Cardiac septum (tissue), 1 donor: ENCODE data around the gene SIPA1L2. TPM values are rescaled to one million over a fixed set of nuclear protein-coding genes. Genes with fewer than 3 reads are reported as not detected.

ENCODE experiments used
- total RNA-seq: library from RNA; stranded (reverse); fragmentation: NEBNext Ultra II Directional; extraction: Animal tissue kit (Norgen Biotek cat#: 25700); gene quantifications from one replicate; pipeline ENCODE4 v1.2.1, GENCODE V29; 2021
- donor health status: DM: no; HTN: no; CAD: no.

Gene SIPA1L2
- total RNA-seq, 1 donor from 2014 or later: 98.7 TPM

Other genes starting within 250 kb of the SIPA1L2 start
- 2.3 TPM for gene MAP10, start 175.3 kb upstream of the SIPA1L2 start, total RNA-seq